K562 (cell line): ENCODE results near the gene HOXC11. TPM values are rescaled to one million over a fixed set of nuclear protein-coding genes. Genes with fewer than 3 reads are reported as not detected.
A peak's percentile ranks its signal among the peaks of the same experiment; 100 is the strongest.

ENCODE experiments used
- BRF1 ChIP-seq: IDR thresholded peaks from 3 replicates; pipeline ENCODE4 v1.6.1; 2011; ENCODE audit warnings: borderline replicate concordance, mild to moderate bottlenecking; ENCODE audit not compliant: insufficient read length; ENCODE audit errors: extremely low read depth
- CSDE1 ChIP-seq, 2 experiments: fragments of 450-650 bp; IDR thresholded peaks; 2 replicates each; pipeline ENCODE4 v1.6.1; 2016; ENCODE audit warnings: mild to moderate bottlenecking in 1 of 2
- FOS ChIP-seq: IDR thresholded peaks from 3 replicates; pipeline ENCODE4 v1.6.1; 2011; ENCODE audit not compliant: insufficient read length; ENCODE audit errors: extremely low read depth
- GTF2E2 ChIP-seq: fragments of 200-800 bp; sonication (Bioruptor generic); IDR thresholded peaks from 2 replicates; pipeline ENCODE4 v1.6.1; 2016; ENCODE audit warnings: missing genetic modification characterization, missing compliant biosample characterization
- HNRNPL ChIP-seq: fragments of 200-400 bp; formaldehyde crosslinking; IDR thresholded peaks from 2 replicates; pipeline ENCODE4 v1.6.1; 2017; ENCODE audit warnings: low read depth, mild to moderate bottlenecking, low read length
- ILK ChIP-seq: fragments of 450-650 bp; IDR thresholded peaks from 2 replicates; pipeline ENCODE4 v1.6.1; 2016; ENCODE audit warnings: missing genetic modification characterization, low read depth, mild to moderate bottlenecking, missing compliant biosample characterization, moderate library complexity, borderline replicate concordance
- KDM2B ChIP-seq: fragments of 250-450 bp; sonication (Bioruptor Pico); IDR thresholded peaks from 2 replicates; pipeline ENCODE4 v1.8.0; 2021; ENCODE audit warnings: mild to moderate bottlenecking, moderate library complexity
- KLF1 ChIP-seq: fragments of 450-650 bp; IDR thresholded peaks from 2 replicates; pipeline ENCODE4 v1.6.1; 2016; ENCODE audit warnings: missing genetic modification characterization, missing compliant biosample characterization
- SIN3A ChIP-seq, 2 experiments: fragments of 150-350 bp in 1 of 2; IDR thresholded peaks; 2 replicates each; pipeline ENCODE4 v1.6.1; 2011 to 2016; ENCODE audit warnings: borderline replicate concordance in 2 of 2, low read depth in 2 of 2, low read length in 2 of 2, mild to moderate bottlenecking in 2 of 2, moderate library complexity in 2 of 2; ENCODE audit not compliant: control insufficient read depth in 1 of 2
- ZBTB1 ChIP-seq: sonication (generic); formaldehyde crosslinking; IDR thresholded peaks from 2 replicates; pipeline ENCODE4 v1.8.1; 2023; ENCODE audit warnings: missing genetic modification reagents, low read depth, mild to moderate bottlenecking, borderline replicate concordance
- ZNF197 ChIP-seq: fragments of 200-800 bp; sonication (Bioruptor generic); IDR thresholded peaks from 2 replicates; pipeline ENCODE4 v1.6.1; 2016; ENCODE audit warnings: low read depth, missing genetic modification characterization, missing compliant biosample characterization
- ZNF239 ChIP-seq: fragments of 250-450 bp; sonication (Bioruptor Pico); IDR thresholded peaks from 2 replicates; pipeline ENCODE4 v1.4.0; 2020; ENCODE audit warnings: mild to moderate bottlenecking
- polyA plus RNA-seq, 8 experiments: library from polyadenylated mRNA; depleted of rRNA in 4 of 8; stranded (reverse) in 5 of 8; unstranded in 3 of 8; fragments of >200 nt; fragmentation: Nextera tagmentation in 2 of 8; fragmentation: Illumina TruSeq in 1 of 8; extraction: Ambion mirVana in 2 of 8; extraction: Trizol in 1 of 8; gene quantifications; 2 replicates each; pipeline versions ENCODE4 v1.2.1 to v1.2.3, GENCODE V29; 2011 to 2014; ENCODE audit warnings: inconsistent platforms in 1 of 8, missing spikeins in 1 of 8
- total RNA-seq, 7 experiments: library from RNA; depleted of rRNA in 6 of 7; stranded (reverse); fragments of >200 nt in 6 of 7; fragmentation: Illumina TruSeq in 2 of 7; extraction: Trizol in 2 of 7; gene quantifications; 2 replicates each; pipeline versions ENCODE4 v1.2.1 to v1.2.3, GENCODE V29; 2011 to 2021; ENCODE audit warnings: low replicate concordance in 1 of 7
- TF ChIP-seq, protein P1 (sequence below): fragments of 450-650 bp; formaldehyde crosslinking; IDR thresholded peaks from 2 replicates; pipeline ENCODE4 v1.4.0; 2022; ENCODE audit warnings: missing genetic modification characterization
- TF ChIP-seq, protein P2 (sequence below): fragments of 450-650 bp; IDR thresholded peaks from 2 replicates; pipeline ENCODE4 v1.6.1; 2016; ENCODE audit warnings: mild to moderate bottlenecking

HOXC11 gene
- total and polyA plus RNA-seq, 9 of the 15 experiments (the other 6 are each of a cell fraction or from before 2014, with no cell fraction given), result not detected

DNA sequence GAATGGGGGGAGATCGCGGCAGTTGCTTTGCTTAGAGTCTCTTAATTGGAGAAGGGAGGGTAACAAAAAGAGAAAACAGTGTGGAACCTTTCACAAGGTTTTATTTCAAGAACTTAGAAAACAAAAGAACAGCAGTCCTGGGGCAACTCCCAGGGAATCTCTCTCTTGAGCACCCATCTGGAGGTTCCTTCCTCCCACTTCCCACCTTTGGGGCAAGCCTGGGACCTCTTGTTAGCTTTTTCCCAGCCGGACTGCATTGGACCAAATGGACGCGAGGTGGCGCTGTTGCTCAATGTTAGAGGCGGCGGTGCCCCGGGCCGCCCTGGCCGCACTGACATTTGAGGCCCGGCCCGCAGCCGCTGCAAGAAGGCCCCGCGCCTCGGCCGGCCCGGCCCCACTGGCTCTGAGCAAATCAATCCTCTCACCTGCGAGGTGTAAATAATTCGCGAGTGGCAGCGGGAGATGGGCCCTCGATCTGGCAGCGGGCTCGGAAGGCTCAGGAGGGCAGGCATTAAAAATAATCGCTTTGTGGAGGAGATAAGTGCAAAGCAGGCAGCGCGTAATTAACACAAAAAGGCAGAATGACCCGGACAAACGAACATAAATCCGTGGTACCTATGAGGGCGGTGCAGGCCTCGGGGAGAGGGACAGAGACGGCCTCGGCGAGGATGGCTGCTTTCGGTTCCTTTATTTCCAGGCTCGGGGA lies 33.1 kb downstream of the HOXC11 start (continued):
- no peak for TF ChIP-seq ZBTB1 (CRISPR knock-in tag)
- no peak for TF ChIP-seq SIN3A (IDR thresholded peaks at IDR 0.05; ENCODE audit: borderline replicate concordance in 2 of 2, control insufficient read depth in 1 of 2, low read depth in 2 of 2, low read length in 2 of 2)
- no peak for TF ChIP-seq CSDE1 (IDR thresholded peaks at IDR 0.05)
- no peak for TF ChIP-seq KLF1 (tag)
- 0 out of 2 replicates have a peak, but pooled peaks have one; percentile 50 for TF ChIP-seq KDM2B
- TF ChIP-seq, protein P1, sequence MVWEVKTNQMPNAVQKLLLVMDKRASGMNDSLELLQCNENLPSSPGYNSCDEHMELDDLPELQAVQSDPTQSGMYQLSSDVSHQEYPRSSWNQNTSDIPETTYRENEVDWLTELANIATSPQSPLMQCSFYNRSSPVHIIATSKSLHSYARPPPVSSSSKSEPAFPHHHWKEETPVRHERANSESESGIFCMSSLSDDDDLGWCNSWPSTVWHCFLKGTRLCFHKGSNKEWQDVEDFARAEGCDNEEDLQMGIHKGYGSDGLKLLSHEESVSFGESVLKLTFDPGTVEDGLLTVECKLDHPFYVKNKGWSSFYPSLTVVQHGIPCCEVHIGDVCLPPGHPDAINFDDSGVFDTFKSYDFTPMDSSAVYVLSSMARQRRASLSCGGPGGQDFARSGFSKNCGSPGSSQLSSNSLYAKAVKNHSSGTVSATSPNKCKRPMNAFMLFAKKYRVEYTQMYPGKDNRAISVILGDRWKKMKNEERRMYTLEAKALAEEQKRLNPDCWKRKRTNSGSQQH (CRISPR knock-in tag), result no peak
- no peak for TF ChIP-seq HNRNPL
- TF ChIP-seq, protein P2, sequence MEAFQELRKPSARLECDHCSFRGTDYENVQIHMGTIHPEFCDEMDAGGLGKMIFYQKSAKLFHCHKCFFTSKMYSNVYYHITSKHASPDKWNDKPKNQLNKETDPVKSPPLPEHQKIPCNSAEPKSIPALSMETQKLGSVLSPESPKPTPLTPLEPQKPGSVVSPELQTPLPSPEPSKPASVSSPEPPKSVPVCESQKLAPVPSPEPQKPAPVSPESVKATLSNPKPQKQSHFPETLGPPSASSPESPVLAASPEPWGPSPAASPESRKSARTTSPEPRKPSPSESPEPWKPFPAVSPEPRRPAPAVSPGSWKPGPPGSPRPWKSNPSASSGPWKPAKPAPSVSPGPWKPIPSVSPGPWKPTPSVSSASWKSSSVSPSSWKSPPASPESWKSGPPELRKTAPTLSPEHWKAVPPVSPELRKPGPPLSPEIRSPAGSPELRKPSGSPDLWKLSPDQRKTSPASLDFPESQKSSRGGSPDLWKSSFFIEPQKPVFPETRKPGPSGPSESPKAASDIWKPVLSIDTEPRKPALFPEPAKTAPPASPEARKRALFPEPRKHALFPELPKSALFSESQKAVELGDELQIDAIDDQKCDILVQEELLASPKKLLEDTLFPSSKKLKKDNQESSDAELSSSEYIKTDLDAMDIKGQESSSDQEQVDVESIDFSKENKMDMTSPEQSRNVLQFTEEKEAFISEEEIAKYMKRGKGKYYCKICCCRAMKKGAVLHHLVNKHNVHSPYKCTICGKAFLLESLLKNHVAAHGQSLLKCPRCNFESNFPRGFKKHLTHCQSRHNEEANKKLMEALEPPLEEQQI, result no peak
- no peak for TF ChIP-seq BRF1
- no peak for TF ChIP-seq ZNF239
- no peak for TF ChIP-seq ZNF197 (CRISPR knock-in tag)
- TF ChIP-seq GTF2E2, result no peak
- no peak for TF ChIP-seq FOS
- no peak for TF ChIP-seq ILK
